Posterior cingulate gyrus (tissue), 11 donors: ENCODE results near the gene MESD.

Experiments used
- DNase-seq, 10 donors: peaks; one replicate each; pipeline versions ENCODE4 v3.0.0 to v3.0.0-alpha.2; 2020 to 2021; ENCODE audit warnings: mixed read lengths in 3 of 10
- intact Hi-C: fragments of 100-400 bp; cut with DNase I; formaldehyde crosslinking; loops from one replicate; pipeline ENCODE4 v1.15.1; 2023

Gene MESD

DNA sequence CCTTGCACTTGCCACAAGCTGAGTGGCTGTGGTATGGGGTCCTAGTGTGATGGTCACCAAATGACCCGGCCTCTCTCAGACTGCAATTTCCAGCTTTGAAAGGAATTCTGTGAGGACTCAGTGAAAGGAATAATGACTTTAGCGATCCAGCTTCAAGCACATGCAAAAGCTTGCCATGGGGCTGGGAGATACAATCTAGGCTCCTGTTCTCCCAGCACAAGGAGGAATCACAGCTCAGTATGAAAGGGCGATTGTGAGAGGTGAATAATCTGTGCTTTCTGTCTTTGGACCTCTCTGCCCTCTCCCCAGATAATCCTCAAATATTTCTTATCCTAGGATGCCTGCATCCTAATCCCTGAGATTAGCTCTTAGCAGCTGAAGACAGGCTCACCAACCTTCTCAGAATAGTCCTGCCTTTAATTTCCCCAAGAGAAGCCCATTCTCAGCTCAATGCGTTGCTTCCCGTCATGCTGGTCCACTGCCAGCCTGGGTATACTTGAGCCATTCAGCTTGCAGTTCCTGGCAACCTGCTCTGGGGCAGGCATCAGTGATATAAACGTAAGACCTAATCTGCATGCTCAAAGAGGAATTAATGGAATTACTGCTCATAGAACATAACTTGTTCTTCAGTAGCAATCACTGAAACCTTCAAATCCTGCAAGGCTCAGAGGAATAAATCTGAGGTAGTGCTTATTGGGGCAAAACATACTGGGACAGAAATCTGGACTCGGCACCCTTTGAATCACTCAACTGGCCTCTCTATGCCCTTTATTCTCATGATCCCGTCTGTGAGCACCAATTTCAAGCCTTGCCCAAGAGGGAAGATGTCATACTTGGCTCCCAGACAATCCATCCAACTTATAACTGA lies 26.2 kb upstream of the MESD start:
- peak in 6 of 10 donors; percentile 32 to 84 (median 58) for DNase-seq
- intact Hi-C loops = no loop called here

DNA sequence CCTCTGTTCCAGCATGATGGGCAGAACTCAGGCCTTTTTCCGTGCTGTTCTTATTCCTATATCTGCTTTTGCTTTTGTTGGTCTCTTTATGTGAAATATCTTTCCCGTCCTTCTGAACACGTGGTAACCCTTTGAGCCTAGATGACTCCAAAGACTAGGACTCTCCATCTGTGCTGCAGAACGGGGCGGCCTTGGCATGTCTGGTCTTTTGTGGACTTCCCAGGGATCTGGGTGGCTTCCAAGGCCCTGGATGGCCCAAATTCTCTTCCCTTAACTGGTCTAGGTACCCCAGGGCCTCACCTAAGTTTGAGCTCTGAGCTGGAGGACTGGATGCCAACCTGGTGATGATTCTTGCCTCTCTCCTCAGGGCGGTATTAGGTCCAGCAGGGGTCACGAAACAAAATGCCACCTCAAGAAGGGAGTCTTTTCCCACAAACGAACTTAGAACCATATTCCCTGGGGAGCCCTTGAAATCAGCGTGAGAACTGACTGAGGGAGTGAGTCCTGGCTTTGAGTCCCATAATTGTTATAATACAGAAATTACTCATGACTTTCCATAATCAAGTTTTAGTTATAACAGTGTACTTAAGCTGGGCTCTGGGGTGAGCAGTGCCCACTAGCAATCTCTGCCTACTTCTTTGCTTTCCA lies 25.0 kb upstream of the MESD start:
- intact Hi-C loops = no loop called here
- no peak for DNase-seq

DNA sequence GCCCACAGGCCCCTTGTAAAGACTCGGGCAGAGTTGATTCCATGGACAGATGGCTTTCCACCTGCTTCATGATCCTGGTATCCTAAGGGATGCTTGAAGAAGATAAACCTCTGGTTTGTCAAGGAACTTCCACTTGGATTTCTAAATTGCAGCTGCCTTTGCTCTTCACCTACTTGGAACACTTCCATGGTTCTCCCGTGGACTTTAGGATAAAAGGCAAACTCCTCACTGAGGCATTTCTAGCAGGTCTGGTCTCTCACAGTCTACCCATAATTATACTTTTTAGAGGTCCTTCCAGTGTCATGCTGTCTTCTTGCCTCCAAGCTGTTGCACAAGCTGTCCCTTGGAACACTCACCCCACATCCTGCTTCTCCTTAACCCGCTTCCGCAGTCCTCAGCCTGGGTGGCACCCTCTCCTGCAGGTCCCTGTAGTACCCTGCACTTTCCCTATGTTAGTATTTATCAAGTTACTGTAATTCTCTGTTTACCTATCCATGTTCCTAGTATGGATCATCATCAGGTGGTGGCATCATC lies 23.8 kb upstream of the MESD start:
- intact Hi-C loops = no loop called here
- DNase-seq = no peak

DNA sequence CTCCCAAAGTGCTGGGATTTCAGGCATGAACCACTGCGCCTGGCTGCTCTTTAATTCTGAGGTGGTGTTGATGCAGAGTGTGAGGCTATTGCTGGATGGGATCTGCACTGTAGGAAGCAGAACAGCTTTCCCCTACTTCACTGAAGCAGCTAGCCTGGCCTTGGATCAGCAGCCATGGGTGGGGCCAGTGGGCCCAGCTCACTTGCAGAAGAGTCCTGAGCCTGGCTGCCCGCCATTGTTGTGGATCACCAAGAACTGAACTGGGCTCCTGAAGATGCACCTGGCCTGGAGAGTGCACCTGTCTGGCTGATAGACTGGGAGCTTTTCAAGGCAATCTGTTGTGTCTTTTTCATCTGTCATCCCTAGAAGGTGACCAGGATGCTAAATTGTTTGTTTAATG lies 23.0 kb upstream of the MESD start:
- intact Hi-C loops = no loop called here

DNA sequence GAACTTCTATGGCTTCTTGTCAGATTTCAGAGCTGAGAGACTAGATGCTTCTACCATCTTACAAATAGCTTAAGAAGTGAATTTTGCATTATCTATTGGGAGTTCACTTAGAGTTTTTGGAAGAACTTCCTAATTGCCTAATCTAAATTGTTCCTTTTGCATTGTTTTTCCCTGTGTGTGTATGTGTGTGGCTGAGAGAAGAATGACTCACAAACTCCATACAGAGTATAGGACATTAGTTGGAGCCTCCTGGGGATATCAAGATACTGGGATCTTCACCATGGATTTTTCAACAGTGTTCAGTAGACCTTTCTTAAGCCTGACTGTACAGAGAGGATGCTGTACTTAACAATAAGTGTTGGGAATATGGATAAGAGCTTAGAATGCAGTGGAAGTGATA lies 22.0 kb upstream of the MESD start:
- DNase-seq = no peak
- intact Hi-C loops = no loop called here

More for the DNA sequence above, 23.0 kb upstream of the MESD start:
- no peak for DNase-seq

DNA sequence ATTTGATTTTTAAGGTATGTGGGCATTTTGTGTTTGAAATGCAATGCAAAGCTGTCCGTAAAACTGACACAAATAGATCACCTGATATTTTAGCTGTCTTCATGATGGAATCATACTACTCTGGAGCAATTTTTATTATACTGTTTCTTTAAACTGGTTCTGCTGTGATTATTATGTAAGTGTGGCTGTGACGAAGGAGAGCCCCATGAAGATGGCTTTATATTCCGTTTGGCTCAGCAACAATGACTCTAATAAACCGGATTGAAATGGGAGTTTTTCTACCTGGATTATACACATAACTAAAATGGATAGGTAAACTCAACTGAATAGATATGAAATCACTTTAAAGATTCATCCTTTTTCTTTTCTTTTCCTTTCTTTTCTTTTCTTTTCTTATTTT lies 20.5 kb upstream of the MESD start:
- DNase-seq = no peak
- intact Hi-C loops = no loop called here

DNA sequence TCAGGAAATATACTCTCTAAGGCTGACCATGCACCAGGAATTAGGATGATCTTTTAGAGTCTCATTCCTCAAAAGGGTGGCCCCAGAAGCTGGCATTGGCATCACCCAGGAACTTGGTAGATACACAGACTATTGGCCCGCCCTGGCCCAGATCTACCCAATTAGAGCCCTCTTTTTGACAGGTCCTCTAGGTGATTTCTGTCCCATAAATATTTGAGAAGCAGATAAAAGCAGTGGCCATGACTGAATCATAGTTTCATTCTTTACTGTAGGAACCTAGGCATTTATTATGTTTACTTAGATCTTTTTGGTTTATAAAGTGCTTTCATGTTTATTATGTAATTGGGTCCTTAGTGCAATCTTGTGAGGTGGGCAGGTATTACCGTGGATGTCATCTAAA lies 18.7 kb upstream of the MESD start:
- no peak for DNase-seq
- intact Hi-C loops = no loop called here

DNA sequence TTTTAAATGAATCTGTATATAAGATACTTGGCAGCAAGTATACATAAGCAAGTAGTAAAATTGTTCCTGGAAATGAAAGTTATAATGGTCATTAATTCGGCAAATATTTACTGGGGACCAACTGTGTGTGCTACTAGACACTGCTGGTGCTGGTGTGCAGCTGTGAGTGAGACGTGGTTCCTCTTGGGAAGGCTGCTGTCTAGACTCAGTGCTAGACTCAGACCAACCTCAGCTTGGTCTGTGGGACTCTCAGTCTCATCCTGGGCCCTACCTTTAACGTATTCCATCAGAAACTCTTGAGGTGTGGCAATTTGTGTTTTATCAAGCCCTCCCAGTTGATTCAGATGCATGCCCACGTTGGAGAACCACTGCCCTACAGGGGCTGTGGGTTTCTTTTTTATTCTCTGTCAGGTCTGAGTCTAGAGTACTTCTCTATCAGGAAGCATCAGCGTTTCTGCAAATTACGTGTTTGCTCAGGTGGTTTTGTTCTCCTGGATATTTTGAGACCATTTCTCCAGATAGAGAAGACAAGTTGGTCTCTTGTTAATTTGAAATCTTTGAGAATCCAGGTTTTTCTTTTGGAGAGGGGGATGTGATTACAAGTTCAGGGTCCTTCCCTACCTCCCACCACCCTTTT lies 17.9 kb upstream of the MESD start:
- DNase-seq = no peak
- intact Hi-C loops = no loop called here

DNA sequence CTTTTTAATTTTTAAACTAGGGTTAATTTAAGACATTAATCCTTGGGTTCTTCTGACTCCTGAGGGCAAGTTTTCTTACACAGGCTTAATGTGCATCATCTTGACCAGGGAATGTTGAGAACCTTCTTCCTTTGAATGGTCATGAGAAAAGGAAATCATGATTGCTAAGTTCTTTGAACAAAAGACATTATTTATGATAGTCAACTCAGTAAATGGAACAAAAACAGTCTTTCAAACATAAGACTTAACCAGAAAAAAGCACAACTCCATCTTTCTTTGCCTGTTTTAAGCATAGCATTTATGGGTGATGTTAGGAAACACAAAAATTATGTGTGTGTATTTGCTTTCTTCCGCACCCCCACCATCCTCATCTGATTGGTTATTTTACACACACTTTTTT lies 16.5 kb upstream of the MESD start:
- intact Hi-C loops = no loop called here
- no peak for DNase-seq

DNA sequence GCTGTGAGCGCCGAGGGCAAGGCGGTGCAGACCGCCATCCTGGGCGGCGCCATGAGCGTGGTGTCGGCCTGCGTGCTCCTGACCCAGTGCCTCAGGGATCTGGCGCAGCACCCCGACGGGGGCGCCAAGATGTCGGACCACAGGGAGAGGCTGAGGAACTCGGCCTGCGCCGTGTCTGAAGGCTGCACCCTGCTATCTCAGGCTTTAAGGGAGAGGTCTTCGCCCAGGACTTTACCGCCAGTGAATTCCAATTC lies 13.4 kb upstream of the MESD start:
- DNase-seq = peak in 1 of 10 donors; percentile 77
- intact Hi-C loops = no loop called here

DNA sequence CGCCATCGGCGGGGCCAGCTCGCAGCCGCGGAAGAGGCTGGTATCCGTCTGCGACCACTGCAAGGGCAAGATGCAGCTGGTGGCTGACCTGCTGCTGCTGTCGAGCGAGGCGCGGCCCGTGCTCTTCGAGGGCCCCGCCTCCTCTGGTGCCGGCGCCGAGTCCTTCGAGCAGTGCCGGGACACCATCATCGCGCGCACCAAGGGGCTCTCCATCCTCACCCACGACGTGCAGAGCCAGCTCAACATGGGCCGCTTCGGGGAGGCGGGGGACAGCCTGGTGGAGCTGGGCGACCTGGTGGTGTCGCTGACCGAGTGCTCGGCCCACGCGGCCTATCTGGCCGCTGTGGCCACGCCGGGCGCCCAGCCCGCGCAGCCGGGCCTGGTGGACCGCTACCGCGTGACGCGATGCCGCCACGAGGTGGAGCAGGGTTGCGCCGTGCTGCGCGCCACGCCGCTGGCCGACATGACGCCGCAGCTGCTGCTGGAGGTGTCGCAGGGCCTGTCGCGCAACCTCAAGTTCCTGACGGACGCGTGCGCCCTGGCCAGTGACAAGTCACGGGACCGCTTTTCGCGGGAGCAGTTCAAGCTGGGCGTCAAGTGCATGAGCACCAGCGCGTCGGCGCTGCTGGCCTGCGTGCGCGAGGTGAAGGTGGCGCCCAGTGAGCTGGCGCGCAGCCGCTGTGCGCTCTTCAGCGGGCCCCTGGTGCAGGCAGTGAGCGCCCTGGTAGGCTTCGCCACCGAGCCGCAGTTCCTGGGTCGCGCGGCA lies 12.9 kb upstream of the MESD start:
- intact Hi-C loops = no loop called here
- peak in 2 of 10 donors; percentile 76 to 84 for DNase-seq

DNA sequence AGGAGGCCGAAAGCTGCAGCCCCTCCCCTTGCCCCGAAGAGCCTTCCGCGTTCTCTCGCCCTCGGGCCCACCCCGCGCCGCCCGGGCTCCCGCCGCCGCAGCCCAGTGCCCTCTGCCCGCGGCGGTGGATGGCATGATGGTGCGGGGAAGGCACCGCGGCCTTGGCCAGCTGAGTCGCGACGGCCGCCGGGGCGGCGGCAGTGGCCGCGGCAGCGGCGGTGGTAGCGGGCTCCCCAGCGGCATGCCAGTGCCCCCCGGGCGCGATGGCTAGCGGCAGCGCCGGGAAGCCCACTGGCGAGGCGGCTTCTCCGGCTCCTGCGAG lies 12.4 kb upstream of the MESD start:
- DNase-seq = peak in 1 of 10 donors; percentile 90
- intact Hi-C loops = no loop called here

DNA sequence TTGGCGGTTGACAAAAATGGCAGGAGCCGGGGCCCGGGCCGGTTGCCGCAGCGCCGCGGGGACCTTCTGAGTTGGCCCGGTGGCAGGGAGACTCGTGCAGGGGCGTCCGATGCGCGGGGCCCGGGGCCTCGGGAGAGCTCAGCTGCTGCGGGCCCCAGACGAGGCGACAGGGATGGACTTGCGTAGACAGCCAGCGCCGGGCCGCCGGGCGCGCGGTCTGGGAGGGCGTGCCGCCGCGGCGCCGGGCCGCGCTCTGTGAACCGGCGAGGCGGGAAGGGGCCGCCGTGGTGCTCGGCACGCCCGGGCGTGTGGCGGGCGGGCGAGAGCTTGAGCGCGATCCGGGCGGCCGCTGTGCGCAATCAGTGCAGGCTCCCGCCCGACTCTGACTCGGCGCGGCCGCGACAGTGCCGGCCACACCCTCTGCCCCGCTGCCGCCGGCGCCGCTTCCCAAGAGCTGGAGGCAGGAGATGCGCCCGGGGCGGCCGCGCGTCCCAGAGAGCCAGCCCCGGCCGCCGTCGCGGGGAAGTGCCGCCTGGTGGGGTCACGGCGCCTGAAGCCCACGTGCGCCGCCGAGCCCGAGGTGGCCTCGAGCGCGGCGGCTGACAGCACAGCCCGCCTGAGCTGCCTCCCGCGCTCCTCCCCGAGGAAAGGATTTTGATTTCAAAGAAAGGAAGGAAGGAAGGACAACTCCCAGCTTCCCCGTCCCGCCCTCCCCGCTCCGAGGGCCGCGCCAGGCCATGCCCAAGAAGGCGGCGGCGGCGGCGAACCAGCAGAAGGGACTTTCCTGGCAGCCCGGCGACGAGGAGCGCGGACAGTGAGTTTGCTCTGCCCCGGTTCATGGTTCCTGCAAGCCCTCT lies 11.8 kb upstream of the MESD start:
- peak in 7 of 10 donors; percentile 25 to 92 (median 54) for DNase-seq
- intact Hi-C loops = no loop called here

DNA sequence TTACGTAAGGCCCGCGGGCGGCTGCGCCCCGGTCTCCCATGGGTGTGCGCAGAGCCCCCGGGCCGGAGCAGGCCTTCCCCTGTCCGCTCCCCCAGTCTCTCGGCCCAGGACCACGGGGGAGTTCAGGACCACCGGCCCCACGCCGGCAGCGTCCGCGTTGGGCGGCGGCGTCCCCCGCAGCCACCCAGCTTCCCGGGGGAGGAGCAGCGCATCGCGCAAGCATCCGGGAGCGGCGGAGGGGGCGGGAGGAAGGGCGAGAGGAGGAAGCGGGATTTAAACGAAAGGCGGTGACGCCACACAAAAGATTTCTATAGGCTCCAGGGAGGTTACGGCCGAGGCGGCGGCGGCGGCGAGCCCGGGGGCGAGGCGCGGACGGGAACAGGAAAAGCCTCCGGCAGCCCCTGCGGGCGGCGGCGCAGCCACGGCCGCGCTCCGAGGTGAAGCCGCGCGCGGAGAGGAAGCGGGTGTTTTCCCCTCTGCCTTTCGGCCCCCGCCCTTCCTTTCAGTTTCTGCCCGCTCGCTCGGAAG lies 11.1 kb upstream of the MESD start, which contains the start of gene TLNRD1:
Gene TLNRD1, plus strand, starts transcription at position 300 of the 528 bp plus-strand sequence. CDS start 1,349 bp downstream, outside the sequence.
- peak; percentile 73 to 97 (median 86) for DNase-seq
- intact Hi-C loops = no loop called here

DNA sequence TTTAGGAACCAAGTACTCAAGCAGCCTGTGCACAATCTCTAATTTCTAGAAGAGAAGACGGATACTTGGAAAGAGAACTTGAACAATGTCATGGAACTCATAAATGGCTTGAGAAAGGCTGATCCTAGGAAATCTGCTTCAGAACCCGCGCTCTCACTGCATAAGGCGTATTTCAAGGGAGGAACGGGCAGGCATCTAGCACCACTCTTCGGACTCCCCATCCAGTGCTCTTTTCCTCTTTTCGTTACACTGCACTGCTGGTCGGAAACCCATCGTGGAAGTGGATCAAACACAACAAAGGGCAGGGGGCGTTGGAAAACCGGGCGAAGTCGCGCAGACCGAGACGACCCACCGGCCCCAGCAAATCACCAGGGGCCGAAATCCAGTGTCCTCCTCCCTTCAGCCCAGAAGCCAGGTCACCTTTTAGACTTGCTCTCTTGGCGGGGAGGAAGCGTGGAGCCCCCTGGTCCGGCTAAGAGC lies 10.6 kb upstream of the MESD start:
- intact Hi-C loops = no loop called here
- DNase-seq = peak in 2 of 10 donors; percentile 26 to 37

DNA sequence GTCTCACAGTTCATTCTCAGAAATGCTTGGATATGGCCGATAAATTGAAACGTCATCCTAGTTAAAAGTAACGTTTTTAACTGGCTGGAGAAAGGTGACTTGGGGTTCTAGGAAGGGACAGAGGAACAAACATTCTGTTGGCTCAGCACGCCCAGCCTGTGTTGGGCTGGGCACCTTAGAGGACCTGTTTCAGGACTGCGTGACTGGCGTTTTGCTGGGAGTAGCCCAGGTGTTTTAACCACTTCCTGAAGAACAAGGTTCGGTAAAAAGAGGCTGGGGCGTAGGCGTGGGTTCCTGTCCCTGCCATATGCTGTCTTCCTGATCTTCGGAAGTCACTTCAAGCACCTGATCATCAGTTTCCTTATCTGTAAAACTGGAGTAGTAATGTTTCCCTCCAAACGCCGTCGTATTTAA lies 10.0 kb upstream of the MESD start:
- intact Hi-C loops = loop anchor here (5.0 kb wide), 1 partner anchor 108 kb away; no protein-coding TSS in a partner anchor
- no peak for DNase-seq

DNA sequence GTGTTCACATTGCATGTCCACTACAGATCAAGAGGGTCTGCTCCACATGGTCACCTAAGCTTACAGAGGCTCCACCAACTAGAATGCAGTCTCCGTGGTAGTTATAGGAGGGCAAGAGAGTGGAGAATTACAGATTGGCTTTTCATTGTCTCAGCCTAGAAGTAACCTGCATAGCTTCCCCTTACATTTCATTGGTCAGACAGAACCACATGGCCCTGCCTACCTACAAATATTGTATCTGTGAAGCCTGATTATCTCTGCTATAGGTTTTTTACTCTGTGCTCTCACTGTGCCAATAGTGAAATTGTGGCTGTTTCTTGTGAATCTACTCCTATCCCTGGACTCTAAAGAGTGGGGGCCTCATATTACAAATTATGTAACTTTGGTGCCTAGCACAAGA lies 8.6 kb upstream of the MESD start:
- no peak for DNase-seq
- intact Hi-C loops = loop anchor here (5.0 kb wide), 1 partner anchor 109 kb away; no protein-coding TSS in a partner anchor

DNA sequence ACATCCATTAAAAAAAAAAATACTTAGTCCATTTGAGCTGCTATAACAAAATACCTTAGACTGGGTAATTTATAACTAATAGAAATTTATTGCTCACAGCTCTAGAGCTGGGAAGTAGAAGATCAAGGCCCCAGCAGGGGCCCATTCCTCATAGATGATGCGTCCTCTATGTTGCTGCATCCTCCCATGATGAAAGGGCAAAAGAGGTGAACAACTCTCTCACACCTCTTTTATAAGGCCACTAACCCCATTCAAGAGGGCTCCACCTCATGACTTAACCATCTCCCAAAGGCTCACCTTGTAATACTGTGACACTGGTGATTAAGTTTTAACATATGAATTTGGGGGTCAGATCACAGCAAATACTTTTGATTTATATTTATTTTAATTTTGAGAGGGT lies 8.1 kb upstream of the MESD start:
- no peak for DNase-seq
- intact Hi-C loops = loop anchor here (5.0 kb wide), 1 partner anchor 110 kb away; no protein-coding TSS in a partner anchor

DNA sequence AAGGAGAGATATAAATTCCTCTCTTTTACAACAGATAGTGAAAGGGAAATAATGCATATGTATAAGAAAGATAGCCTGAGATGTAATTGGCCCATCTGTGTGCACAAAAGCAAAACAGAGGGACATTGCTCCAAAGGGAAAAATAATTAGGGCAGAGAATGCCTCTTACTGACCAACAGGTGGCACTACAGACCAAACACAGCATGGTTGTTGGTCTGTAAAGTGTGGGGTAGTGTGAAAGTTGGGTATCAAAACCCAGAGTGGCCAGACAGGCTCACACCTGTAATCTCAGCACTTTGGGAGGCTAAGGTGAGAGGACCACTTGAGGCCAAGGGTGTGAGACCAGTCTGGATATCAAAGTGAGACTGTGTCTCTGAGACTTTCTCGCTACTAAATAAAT lies 6.6 kb upstream of the MESD start:
- no peak for DNase-seq
- intact Hi-C loops = loop anchor here (5.0 kb wide), 1 partner anchor 111 kb away; no protein-coding TSS in a partner anchor
